ENCODE measurements around the gene SEC61G.

SEC61G gene

DNA sequence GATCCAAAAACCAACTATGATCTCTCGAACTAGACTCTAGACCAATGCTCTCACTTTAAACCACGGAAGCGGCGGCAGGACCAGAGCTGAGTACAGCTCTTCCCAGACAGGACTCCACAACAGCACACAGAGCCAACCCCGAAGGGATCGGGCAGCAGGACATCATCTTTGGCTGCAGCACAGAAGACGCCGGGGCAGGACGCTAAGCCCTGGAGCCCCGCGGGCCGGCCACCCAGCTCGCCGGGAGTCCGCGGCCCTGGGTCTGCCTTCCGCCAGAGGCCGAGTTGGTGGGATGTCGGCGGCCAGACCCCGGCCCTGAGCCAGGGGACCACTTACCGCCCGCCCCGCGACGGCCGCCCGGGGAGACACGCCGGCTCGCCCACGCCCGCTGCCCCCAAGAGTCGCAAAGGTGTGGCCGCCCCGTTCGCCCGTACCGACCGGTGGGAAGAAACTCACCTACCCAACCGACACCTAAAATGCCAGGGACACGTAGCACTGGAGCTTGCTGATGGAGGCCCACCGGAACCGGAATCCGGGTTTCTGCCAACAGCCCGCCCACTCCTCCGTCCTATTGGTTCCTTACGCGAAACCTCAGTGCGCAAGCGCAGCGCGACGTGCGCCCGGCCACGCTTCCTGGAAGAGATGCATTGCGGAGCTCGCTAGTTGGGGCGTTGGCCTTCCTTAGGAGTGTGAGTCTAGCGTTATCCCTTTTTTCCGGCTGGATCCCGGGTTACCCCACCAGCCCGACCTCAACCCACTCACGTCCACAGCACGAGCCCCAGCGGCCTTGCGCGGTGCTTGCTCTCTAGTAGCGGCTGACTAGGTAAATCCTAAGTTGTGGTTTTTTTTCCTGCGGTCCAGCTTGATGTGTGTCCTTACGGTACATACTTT, at the start of gene SEC61G:
TSS of gene SEC61G (minus strand) at position 510 of the 891 bp plus-strand sequence. CDS start 1,623 bp downstream, outside the sequence.
- DNase-seq: peak; percentile 96

DNA sequence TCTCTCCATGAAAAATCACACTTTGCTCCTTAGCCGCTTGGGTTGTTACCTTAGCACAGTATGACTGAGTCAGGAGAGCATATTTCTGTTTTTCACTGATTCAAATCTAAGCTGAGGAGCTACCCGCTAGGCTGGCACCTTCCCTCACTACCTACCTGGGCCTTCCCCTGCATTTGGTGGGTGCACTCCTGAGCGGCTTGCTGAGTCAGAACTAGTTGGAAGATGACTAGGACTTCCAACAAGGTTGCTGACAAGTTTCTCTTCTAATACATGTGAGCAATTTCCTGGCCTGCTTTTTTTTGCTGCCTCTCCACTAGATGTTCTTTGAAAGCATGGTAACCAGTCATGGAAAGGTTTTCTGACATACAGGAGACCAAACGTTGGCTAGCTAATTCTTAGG, 43.8 kb upstream of the SEC61G start:
- DNase-seq: no peak

DNA sequence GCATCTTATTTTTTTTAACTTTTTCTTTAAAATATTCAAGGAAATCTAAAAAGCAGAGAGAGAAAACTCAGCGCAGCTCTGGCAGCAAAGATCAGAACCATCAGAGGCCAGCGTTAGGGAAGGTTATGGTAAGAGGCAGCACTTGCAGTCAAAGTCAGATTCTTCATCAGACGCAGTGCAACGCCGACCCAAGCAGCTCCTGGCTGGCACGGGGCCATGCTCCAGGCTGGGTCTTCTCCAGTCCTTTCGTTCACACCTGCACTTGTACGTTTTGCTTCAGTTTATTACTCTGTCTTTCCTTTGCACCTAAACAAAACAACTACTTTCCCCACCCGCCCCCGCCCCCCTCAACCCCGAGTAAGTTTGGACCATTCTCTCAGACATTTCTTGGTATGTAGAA, 43.1 kb upstream of the SEC61G start:
- no peak for DNase-seq

DNA sequence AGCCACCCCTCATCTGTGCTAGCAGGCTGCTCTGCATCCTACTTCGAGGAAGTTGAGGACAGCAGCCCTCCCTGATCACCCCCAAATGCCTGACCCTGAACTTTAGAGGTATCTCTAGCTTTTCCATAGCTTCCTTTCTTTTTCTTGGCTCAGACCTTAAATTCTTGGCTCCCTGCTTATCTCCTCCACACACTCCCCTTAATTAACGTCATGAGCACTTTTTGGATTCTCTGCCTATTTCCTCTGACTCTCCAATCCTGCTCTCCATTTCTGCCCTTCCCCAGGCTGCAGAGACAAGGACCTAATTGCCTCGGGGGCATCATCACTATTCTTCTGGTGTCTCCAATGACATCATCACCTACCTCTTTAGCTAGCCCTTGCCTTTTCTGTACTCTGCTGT, 40.8 kb upstream of the SEC61G start:
- DNase-seq: no peak

DNA sequence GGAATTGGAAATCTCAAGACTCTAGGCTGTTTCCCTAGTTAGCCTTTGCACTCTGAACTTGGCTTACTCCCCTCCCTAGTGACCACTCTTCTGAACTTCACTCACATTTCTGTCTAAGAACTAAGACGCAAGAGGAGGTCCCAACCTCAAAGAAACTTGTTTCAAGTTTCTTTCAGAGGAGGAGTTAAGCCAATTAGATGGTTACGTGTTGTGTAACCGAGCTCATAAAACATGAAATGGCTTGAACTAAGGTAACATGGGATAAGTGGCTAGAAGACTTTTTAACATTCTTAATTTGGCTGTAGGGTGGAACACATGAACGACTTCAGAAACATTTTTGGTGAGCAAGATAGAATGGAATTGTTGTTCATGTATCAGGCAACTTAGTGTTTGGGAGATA, 39.5 kb upstream of the SEC61G start:
- no peak for DNase-seq

DNA sequence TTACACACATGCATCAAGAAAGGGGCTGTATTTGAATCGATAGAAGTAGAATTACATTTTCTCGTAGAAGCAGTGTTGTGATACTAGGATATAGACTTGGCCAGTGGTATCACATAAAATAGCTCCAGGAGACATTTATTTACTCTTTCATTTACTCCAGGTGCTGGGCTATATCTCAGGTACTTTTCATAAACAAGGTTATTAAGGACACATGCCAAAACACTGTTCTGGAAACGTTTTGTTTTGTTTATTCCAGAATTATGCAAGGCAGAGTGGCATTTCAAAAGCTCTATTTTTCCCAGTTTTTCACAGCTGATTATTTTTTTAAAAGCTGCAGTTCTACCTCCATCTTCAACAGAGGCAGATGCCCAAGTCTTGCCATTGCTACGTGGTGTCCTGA, 37.8 kb upstream of the SEC61G start:
- no peak for DNase-seq

DNA sequence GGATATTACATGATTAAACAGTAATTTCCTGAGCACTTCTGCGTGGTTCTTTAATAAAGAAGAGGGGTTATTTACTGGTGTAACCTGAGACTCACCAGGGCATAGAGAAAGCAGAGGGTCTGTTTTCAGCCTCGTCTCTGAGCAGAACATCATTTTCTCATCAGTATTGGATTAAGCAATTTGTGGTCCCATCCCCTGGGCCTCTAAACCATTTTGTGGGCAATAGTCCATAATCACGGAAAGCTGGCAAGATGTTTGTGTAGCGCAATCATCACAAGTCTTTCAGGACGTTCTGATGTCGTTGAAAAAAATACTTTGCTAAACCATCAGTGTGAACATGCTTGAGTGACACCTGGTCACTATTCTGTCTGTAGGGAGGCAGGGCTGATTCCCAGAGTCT, 37.1 kb upstream of the SEC61G start:
- DNase-seq: no peak

DNA sequence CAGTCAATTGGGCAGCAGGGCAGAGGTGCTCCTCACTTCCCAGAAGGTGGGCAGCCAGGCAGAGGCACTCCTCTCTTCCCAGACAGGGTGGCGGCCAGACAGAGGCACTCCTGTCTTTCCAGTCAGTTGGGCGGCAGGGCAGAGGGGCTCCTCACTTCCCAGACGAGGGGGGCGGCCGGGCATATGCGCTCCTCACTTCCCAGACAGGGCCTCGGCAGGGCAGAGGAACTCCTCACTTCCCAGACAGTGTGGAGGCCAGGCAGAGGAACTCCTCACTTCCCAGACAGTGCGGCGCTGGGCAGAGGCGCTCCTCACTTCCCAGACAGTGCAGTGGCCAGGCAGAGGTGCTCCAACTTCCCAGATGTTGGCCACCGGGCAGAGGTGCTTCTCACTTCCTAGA, 33.4 kb upstream of the SEC61G start:
- DNase-seq: no peak

DNA sequence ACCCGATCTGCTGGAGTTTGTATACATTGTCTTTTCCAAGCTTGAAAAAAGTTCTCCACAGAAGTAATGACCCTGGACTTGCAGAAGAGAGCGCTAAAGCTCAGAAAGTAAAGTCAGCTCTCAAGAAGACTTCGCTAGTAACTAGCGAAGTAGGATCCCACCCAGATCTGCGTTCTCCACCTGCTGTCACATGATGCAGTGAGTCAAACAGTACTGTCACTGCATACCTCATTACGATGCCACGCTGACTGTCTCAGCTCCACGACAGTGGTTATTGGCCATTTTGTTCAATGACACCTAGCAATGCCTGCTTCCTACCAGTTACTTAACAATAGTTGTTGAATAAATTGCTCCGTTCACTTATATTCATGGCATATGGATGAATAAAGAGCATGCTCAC, 29.7 kb upstream of the SEC61G start:
- DNase-seq: peak; percentile 82

DNA sequence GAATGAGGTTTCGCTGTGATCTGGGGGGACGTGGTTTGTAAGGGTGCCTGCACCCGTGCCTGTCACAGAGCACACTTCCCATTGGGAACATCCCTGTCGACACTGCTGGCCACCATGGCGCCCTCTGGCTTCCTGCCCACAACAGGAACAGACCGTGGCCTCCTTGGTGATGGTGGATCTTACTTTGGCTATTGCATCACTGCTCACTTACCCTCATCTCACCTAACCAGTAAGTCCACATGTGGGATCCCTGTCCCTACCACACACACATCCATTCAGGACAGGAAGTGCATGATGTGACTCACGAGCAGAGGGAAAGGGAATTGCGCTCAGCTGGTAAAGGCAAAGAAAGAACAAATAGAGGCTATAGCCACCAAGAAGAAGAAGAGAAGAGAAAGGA, 26.2 kb upstream of the SEC61G start:
- no peak for DNase-seq

DNA sequence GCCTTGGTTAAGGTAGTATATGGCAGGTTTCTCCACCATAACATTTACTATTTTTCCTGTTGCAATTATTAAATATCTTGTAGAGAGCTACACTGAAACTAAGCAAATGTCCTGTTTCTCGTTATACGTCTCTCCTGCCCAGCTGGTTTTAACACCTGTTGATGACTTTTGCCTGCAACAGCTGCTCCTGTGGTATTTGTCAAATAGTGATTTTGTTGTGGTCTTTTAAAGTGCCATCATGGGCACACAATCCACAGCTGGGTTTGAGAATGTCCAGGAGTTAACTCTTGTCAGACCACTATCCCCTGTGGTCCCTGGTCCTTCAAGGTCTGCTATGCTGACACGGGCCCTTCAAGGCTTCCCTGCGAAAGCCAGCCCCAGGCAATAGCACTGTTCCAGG, 24.9 kb upstream of the SEC61G start:
- DNase-seq: no peak

DNA sequence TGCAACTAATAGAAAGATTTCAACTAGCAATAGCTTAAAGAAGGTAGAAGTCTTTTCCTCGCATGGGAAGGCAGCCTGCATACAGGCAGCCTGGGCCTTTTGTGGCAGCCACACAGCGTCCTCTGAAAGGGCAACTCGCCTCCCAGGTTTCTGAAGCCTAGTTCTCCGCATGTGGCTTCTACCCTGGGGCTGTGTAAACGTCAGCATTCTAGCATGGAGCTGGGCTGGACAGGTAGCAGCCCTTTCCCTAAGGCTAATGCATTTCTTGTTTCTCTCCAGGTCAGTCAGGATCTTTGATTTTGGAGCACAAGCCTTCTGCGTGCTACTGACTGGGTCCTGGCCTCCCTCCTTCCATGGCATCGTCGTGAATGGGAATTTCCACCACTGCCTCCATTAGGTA, 23.8 kb upstream of the SEC61G start:
- no peak for DNase-seq

DNA sequence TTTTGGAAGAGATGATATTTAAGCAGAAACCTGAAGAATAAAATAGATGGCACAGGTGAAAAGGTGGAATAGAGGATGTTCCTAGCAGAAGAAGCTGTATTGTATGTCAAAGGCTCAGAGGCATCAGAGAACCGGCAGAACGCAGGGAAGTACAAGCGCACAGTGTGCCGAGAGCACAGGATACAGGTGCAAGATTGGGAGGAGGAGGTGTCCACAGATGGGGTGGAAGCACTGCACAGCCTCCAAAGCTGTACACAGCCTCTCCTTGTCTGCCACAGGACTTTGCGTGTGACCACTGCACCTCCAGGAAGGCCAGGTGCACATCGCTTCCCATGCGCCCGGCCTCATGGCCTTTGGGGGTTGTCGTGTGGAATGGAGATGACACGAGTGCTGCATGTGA, 23.3 kb upstream of the SEC61G start:
- no peak for DNase-seq

DNA sequence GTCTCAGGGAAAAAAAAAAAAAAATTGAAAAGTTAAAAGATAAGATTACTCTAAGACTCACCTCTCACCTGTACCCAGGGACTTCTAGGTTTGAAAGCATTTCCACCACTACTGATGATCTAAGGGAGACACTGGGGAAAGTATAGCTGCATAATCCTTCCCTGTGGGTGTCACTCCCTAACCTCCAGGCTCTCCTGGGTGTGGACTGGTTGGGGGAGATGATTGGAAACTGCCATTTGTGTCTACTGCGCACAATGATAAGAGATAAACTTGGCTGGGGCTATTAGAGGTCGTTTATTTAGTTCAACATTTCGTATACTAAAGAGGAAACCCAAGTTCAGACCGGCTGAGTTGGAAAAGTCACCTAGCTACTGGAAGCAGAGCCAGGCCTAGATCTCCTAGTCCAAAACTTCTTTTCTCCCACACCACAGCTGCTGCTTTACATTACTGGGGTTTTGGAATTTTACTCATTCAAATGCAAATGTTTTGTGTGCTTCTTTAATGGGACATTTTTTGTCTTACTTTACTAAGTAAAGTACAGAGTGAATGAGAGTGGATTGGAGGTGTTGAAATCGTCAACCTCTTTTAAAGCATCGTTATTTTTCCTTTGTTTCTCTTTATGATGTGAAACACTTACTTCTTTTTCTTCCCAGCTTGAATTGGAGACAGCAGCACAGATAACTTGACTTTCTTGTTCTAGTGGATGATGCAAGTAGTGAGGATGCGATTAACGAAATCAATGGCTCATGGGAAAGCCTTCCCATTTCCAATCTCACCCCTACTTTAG, 22.3 kb upstream of the SEC61G start:
- DNase-seq: no peak

DNA sequence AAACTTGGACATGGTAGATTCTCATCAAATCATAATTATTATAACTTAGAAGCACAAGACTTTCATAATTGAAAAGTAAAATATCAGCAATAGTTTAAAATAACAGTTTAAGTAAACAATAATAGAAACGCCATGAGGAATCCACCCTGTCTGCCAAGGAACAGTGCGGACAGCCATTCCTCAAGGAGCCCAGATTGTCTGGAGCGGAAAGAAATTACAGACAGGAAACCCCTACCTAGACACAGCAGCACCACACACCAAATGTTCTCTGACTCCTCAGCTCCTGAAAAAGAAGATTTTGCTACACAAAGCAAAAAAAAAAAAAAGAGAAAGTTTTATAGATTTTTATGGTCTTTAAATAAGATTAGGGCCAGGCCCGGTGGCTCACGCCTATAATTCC, 21.5 kb upstream of the SEC61G start:
- DNase-seq: no peak

DNA sequence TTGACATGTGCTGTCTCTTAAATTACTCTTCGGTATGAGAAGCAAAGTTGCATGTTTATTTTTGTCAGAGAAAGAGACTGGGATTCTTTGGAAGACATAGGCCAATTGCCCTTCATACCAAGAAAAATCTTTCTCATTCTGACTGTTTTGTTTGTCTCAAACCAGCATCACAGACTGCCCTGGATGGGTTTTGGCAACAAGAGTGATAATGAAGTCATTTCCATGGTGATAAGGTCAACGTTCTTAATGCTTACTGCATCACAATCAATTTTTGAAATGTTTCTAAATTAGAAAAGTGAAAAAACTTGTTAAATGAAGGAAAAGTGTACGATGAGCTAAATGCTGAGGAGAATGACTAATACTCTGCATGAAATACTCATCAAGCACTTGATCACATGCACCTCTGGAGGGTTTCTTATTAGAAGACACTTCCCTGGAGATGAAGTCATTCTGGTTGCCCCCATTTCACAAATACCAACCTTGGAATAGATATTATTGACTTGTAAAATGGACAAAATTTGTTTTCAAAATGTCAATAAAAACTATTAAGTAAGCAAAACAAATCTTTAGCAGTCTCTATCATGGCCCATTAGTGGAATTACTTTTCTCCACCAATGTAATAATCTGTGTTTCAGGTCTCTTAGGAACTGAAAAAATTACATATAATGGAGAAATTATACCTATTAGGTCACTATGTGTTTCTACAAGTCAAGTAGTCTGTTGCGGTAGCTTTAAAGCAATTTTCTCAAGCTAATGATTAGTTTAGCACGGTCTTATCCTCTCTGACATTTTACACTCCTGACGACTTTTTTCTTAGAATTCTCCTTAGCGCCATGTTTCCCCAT, 19.9 kb upstream of the SEC61G start:
- no peak for DNase-seq

DNA sequence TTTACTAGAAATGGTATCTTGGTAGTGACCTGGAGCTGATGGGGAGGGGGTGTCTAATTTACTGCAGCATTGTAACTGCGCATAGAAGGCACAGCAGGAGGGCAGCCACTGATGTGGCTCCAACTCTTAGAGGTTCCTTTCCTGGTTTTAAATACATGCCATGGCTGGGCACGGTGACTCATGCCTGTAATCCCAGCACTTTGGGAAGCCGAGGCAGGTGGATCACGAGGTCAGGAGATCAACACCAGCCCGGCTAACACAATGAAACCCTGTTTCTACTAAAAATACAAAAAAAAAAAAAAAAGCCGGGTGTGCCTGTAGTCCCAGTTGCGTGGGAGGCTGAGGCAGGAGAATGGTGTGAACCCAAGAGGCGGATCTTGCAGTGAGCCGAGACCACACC, 19.2 kb upstream of the SEC61G start:
- DNase-seq: no peak

DNA sequence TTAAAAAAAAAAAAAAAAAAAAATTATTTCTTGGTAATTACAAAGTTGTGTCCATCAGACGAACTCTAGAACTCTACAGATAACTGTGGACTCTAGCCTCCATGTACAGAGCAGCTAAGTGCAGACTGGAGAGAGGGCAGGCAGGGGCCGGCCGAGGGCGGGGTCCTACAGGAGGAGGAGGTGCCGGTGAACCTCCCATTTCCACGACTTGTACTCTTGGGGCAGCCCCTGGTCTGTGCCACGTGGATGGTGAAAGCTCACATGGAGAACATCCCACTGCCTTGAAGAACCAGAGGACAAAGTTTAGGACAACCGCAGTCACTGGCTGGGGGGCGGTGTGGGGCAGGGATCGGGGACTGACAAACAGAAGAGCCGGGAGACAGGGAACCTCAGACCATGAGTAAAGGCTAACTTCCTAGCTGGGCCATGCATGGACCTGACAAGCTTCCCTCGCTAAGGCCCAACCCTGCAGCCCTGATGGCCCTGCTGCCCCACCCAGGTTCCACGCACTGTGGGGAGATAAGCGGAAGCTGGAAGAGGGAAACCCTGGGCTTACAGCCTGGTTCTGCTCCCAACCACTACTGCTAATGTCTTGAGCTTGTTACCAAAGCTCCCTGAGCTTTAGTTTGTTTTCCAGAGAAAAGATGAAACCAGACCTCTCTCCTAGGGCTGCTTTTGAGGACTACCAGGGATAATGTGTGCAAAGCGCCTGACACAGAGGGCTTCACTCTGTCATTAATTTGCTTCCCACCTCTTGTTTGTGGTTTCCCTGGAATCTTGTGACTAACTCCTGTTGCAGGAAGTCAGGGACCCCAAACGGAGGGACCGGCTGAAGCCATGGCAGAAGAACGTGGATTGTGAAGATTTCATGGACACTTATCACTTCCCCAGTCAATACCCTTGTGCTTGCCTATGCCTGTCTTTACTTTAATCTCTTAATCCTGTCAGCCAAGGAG, 16.1 kb upstream of the SEC61G start:
- DNase-seq: no peak

DNA sequence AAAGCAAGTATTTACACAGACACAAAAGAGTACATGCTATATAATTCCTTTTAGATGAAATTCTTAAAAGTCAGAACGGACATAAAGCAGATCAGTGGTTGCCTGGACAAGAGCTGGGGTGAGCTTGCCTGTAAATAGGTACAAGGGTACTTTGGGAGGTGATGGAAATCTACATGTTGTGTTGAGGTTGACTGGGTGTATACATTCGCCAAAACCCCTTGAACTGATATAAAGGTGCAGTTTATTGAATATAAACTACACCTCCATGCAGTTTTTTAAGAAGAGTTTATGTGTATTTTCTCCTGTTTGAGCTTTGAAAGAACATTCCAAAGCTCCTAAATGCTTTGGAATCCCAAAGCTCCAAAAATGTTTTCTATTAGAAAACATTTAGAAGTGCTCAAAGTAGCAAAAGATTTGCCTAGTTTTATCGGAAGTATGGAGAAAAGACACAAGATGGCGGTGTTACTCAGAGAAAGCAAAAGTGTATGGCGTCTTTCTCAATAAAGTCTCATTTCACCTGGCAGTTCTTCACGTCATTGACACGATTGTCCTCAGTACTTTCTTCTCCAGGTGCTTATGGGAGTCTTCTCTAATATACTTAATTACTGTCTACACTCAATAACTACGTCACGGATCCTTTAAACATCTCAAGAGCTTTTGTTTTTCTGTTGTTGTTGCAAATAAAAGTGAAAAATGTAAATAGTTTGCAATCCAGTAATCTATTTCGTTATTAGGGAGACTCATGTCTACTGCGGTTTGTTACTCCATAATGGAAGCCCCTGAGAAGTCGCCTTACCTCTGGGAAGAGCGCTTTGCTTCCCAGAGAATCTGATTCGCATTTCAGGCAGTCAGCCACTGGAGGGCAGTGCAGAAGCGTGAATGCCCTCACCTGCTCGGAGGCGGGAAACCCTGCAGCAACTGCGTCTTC, 14.7 kb upstream of the SEC61G start:
- peak; percentile 86 for DNase-seq

DNA sequence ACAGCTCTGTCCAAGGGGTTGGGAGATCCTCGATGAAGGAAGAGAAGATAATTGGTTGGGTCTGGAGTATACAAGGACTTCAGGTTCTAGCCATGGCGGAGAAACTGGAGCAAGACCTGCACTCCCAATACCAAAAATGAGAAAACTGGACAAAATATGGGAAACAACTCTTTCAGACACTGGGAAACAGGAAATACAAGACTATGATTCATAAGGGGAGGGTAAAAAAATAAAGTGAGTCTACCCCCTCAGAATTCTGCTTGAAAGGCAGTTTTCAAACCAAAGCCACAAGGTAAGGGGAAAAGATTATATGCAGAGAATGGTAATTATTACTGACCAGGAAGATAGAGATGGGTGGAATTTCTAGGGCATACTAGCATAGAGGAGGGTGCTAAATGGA, 10.2 kb upstream of the SEC61G start:
- DNase-seq: no peak

DNA sequence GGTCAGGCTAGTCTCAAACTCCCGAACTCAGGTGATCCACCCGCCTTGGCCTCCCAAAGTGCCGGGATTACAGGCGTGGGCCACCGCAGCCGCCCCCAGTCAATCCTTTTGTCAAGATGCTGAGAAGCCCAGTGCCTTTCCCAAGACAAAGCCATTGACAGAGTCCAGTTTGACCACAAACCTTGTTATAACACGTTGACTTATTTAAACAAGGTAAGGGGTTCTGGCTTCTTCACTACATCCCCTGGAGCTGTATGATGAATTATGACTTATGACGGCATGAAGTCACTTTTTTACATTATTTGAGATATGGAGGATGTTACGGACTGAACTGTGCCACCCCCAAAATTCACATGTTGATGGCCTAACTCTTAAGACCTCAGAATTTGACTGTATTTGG, 5.8 kb upstream of the SEC61G start:
- DNase-seq: no peak
